NOMO-1 treated with DMSO at 0.1 percent for 48 hours (cell line): ENCODE results near the gene MORC2.

ENCODE experiments used
- DNase-seq: peaks from one replicate; lab custom pipeline; 2025; ENCODE audit not compliant: unreplicated experiment; lab: John Stamatoyannopoulos, UW

MORC2 gene

DNA sequence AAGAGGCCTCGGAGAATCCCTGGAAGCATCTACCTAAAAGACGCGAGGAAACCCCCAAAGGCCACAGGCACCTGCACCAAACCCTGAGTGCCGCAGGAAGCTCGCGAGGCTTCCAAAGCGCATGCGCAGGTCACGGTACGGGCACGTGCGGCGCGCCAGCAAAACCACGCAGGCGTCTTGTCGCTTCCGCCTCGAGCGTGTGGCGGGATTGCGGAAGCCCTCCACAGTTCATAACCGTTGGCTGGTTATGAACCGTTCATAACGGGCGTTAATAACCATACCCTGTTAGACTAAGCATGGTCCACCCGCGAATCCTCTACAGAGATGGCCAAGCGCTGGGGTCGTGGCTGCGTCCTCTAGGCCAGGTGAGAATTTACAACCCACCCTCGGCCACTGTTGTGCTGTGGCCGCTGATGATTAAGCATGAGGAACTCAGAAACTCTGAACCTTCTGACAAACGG lies 46.4 kb downstream of the MORC2 start:
- DNase-seq = peak; percentile 75

GRCh38 chr22:30921108-30921507 lies 47.5 kb downstream of the MORC2 start:
- DNase-seq = peak; percentile 4

GRCh38 chr22:30920407-30920806 lies 48.2 kb downstream of the MORC2 start:
- peak; percentile 69 for DNase-seq

DNA sequence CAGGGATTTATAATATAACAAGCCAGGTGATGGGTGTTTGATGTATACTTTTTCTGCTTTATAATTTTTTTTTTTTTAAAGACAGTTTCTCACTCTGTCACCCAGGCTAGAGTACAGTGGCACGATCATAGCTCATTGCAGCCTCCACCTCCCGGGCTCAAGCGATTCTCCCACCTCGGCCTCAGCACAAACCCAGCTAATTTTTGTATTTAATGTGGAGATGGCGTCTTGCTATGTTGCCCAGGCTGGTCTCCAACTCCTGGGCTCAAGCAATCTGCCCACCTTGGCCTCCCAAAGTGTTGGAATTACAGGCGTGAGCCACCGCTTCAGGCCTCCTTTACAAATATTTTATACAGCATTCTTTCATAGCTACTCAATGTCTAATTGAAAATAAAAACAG lies 48.6 kb downstream of the MORC2 start:
- no peak for DNase-seq

DNA sequence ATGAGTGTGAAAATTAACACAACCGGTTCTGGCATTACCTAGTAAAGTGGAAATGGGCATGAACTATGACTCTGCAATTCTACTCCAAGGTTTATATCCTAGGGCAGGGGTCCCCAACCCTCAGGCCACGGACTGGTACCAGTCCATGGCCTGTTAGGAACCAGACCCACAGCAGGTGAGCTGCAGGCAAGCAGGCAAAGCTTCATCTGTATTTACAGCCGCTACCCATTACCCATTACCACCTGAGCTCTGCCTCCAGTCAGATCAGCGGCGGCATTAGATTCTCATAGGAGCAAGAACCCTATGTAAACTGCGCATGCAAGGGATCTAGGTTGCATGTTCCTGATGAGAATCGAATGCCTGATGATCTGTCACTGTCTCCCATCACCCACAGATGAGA lies 49.8 kb downstream of the MORC2 start:
- no peak for DNase-seq

DNA sequence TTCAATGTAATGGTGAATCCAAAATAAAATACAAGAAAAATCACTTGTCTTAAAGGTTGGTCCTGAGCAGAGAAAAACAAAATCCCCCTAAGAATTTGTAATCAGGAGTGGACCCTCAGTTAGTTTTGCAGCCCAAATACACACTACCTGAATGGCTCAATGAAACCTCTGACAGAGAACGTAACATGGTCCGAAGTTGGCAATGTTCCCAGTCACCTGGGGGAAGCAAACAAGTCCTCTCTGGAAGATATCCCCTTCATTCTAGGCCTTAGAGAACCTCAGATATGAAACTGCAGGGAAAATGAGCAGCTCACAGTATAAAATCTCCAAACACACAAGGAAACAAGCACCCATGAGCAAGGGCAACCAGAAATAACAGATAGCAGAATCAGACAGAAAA lies 58.2 kb downstream of the MORC2 start:
- no peak for DNase-seq

- DNase-seq = no peak
These were observed 59.3 kb downstream of the MORC2 start for GRCh38 chr22:30909306-30909705.

GRCh38 chr22:30908051-30908461 lies 60.5 kb downstream of the MORC2 start:
- no peak for DNase-seq

GRCh38 chr22:30906946-30907345 lies 61.6 kb downstream of the MORC2 start:
- no peak for DNase-seq

DNA sequence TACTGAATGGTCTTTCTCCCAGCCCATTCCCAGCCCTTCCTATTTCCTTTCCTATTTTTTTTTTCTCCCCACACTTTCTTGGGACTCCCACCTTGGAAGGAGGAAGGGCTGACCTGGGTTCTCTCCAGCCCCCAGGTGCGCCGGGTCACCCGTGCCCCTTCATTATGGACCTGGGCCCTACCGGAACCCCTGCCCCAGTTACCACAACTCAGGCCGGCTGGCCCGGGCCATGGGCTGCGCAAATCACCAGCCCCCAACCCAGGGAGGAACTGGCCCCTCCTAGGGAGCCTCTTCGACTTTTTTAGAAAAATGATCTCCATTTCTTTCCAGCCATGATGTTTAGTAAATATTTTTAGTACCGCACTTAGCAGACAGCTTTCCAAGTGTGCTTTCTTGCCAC lies 62.2 kb downstream of the MORC2 start:
- no peak for DNase-seq

- DNase-seq = no peak
These were observed 62.8 kb downstream of the MORC2 start for GRCh38 chr22:30905696-30906341.

GRCh38 chr22:30903876-30904460 lies 64.6 kb downstream of the MORC2 start:
- no peak for DNase-seq

DNA sequence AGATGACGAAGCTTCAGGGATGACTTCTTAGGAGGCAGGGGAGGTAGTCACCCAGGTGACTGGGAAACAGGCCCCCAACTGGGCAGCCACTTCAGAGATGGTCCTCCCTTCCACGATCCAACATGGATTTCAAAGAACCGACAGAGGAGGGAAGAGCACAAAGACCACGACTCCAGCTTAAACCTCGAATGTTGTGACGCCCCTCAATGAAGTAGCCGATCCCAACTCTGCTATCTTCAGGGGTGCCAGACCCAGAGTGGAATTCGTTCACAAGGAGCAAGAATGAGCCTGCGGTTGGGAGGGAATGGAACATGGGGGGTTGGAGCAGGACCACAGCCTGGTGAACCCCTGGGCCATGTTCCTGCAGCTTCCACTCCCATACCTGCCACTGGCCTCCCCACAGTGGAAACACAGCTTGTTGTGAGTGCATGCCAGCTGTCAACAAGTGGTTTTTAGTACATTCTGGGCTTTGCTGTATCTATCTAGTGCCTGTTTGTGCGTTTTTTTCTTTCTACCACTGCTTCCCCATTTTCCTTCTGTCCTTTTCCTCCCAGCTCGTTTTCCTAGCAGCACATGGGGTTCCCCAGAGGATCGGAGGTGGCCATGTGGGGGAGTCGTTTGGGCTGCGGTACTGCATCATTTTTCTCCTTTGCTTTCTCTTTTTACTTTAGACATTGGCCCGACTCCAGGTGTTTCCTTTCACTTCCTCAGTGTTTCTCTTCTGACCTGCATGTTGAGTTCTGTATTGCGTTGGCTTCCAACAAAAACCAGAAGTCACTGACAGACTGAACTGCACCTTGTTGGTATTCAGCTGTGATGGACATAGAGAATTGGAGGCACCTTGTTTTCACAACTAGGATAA lies 65.8 kb downstream of the MORC2 start:
- no peak for DNase-seq

DNA sequence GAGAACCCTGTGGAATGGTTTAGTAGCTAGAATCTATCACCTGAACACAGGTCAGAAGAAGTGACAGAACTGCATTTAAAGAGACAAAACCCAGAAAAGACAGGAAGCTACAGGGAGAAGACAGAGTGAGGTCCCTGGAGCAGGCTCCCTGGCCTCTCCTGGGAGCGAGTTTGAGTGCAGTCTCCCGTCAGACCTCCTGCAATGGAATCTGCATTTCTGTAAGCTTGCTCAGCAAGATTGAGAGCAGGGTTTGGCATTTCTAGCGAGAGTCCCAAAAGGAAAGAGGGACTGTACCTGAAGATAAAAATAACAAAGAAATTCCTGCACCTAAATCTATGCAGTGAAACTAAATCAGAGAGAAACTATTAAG lies 74.2 kb downstream of the MORC2 start:
- no peak for DNase-seq

GRCh38 chr22:30893434-30894370 lies 74.9 kb downstream of the MORC2 start:
- DNase-seq = no peak

DNA sequence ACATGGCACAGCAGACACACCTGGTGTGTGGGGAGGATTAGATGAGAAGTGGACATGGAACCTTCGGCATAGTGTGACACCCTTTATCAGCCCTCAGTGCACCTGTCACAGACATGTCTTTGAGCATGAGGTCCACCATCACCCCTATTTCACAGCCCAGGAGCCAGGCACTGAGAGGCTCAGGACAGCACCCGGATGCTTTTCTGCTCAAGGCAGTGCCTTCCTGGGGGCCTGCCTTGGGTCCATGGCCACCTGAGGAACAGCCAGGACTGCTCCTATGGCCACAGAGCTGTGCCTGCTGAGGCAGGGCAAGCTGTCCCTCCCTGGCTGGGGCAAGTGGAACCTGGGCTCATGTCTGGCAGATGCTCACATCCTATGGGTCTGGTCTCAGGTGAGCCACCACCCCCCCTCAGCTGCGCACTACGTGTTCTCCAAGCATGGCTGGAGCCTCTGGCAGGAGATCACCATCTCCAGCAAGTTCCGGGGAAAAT lies 75.8 kb downstream of the MORC2 start:
- no peak for DNase-seq

- DNase-seq = no peak
These were observed 76.3 kb downstream of the MORC2 start for GRCh38 chr22:30892286-30892685.

DNA sequence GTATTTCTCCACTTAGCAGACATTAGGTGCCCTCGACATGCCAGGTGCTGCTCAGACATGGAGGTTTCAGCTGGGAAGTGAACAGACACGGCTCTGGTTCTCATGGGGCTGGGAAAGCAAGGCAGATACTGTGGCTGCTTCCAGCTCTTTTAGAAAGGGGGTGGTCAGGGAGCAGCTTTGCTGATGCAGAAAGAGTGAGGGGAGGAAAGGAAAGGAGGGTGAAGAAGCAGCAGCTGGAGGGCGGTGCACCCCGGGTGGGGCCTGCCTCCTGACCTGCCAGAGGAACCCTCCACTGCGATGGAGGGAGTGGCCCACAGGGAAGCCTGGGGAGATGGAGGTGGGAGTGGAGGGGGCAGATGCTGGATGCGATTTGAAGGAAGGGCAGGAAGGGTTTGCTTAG lies 76.8 kb downstream of the MORC2 start:
- DNase-seq = no peak

DNA sequence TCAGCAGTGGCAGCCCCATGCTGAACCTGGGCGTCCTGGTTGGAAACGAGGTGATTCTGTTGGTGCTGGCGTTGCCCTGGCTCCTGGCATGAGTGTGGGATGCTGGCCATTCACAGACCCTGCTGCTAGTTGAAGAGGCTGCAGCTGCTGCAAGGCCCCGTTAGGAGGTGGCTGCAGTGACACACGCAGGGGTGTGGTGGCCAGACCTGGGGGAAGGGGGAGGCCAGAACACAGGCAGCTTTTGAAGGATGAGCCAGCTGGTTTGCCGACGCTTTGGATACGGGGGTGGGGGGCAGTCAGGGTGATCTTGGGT lies 77.2 kb downstream of the MORC2 start:
- DNase-seq = no peak

DNA sequence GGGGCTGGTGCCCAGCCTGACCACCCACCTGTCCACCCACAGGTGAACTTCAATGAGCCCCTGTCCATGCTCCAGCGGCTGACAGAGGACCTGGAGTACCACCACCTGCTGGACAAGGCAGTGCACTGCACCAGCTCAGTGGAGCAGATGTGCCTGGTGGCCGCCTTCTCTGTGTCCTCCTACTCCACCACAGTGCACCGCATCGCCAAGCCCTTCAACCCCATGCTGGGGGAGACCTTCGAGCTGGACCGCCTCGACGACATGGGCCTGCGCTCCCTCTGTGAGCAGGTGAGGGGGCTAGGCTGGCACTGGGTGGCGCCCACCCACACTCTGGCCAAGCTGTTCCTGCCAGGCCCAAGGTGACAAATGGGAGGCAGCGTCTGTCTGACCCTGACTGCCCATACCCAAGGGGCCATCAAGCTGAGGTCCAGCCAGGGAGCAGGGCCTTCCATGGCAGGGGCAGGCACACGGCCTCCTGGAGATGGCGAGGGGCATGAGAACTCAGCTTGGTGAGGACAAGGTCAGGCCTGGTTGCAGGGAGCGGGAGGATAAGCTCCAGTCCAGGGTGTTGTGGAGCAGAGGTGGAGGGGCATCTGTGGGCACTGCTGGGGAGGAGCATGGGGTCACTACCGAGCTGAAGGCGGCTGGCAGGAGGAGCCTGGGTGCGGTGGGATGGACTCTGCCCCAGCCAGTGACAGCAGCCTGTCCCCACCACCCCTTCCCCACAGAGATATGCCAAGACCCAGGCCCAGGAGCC lies 77.7 kb downstream of the MORC2 start:
- no peak for DNase-seq
